ENCODE measurements around the gene CTRB1. TPM values are rescaled to one million over a fixed set of nuclear protein-coding genes. Genes with fewer than 3 reads are reported as not detected.

The CTRB1 gene
- total and polyA plus RNA-seq, 2 donors (not counting 3 experiments of a cell fraction or from before 2014, with no cell fraction given): not detected

GRCh38 chr16:75169899-75170405 lies 48.8 kb upstream of the CTRB1 start:
- dilution Hi-C loops (cut with MboI; ENCODE audit: extremely low pct_ligation_motif_present, low sequenced_read_pairs): no loop called here
- H3K36me3 ChIP-seq (ENCODE audit: control insufficient read depth in 2 of 2, extremely low read depth in 1 of 2, insufficient read depth in 2 of 2, low read length in 2 of 2): peaks cover 9 to 10% of the 10 kb centered on the region in 2 experiments

More at GRCh38 chr16:75169899-75170405, 48.8 kb upstream of the CTRB1 start:
- Histone ChIP-seq H3K9me1 (replicated peaks; ENCODE audit: control insufficient read depth, extremely low read depth, insufficient read depth, low read length) (no peaks in the 10 kb centered on the region), H3K4me3 (replicated peaks in 1 of 3; ENCODE audit: insufficient read depth in 1 of 3, low read depth in 1 of 3, low read length in 3 of 3) (no peak overlapping the region), H3K27me3 (ENCODE audit: control insufficient read depth in 2 of 2, insufficient read depth in 2 of 2, low read length in 2 of 2) (no peaks in the 10 kb centered on the region), H3K79me2 (ENCODE audit: control insufficient read depth, insufficient read depth, low read length) (no peaks in the 10 kb centered on the region), H3K4me1 (ENCODE audit: control insufficient read depth, extremely low read depth, insufficient read depth, low read length) (no peaks in the 10 kb centered on the region), H2AFZ (ENCODE audit: low read depth, low read length) (no peak overlapping the region), H3K9ac (replicated peaks; ENCODE audit: extremely low read depth, insufficient read depth, low read length) (no peak overlapping the region), H3K27ac (ENCODE audit: insufficient read depth, low read depth, low read length) (no peak overlapping the region), H3K4me2 (ENCODE audit: insufficient read depth, low read length) (no peak overlapping the region), H3K9me3 (replicated peaks; ENCODE audit: control insufficient read depth, insufficient read depth, low read length) (peaks cover 18% of the 10 kb centered on the region), H4K20me1 (replicated peaks; ENCODE audit: control insufficient read depth, extremely low read depth, insufficient read depth, low read length) (no peaks in the 10 kb centered on the region)
- FAIRE-seq: no peak
- TF ChIP-seq GATA2 (IDR thresholded peaks at IDR 0.05; ENCODE audit: insufficient read depth, insufficient read length, low read depth, low read length) (no peak), FOS (IDR thresholded peaks at IDR 0.05; ENCODE audit: borderline replicate concordance, insufficient read depth, low read length) (no peak), MYC (IDR thresholded peaks at IDR 0.05; ENCODE audit: low read depth, low read length) (no peak), POLR2AphosphoS5 (IDR thresholded peaks at IDR 0.05; ENCODE audit: insufficient read depth, low read depth, low read length) (no peak), MAX (IDR thresholded peaks at IDR 0.05; ENCODE audit: insufficient read depth, insufficient read length) (no peak), POLR2A (IDR thresholded peaks at IDR 0.05; ENCODE audit: low read depth, low read length) (no peak)
- TF ChIP-seq, protein P1, sequence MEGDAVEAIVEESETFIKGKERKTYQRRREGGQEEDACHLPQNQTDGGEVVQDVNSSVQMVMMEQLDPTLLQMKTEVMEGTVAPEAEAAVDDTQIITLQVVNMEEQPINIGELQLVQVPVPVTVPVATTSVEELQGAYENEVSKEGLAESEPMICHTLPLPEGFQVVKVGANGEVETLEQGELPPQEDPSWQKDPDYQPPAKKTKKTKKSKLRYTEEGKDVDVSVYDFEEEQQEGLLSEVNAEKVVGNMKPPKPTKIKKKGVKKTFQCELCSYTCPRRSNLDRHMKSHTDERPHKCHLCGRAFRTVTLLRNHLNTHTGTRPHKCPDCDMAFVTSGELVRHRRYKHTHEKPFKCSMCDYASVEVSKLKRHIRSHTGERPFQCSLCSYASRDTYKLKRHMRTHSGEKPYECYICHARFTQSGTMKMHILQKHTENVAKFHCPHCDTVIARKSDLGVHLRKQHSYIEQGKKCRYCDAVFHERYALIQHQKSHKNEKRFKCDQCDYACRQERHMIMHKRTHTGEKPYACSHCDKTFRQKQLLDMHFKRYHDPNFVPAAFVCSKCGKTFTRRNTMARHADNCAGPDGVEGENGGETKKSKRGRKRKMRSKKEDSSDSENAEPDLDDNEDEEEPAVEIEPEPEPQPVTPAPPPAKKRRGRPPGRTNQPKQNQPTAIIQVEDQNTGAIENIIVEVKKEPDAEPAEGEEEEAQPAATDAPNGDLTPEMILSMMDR (IDR thresholded peaks at IDR 0.05; ENCODE audit: extremely low read depth in 1 of 2, insufficient read depth in 1 of 2, low read depth in 1 of 2, low read length in 2 of 2): no peak
- BruUV-seq (replicated peaks): no TSS peak
- intact Hi-C loops (cut with micrococcal nuclease): no loop called here
- no peak for DNase-seq (ENCODE audit: low read depth, low spot score)
- CTCF ChIA-PET: no interaction called here
- POLR2A ChIA-PET: no interaction called here

All from endothelial cell of umbilical vein (primary cell).